GM18907 (cell line): Measurements from ENCODE around the gene ARPIN.
"Not testable (repeated sequence)": the region's sequence is repeated elsewhere in the genome, so short reads cannot be mapped to it uniquely, and the experiment has no call there.

ENCODE experiments used
- ATAC-seq: cut with Tn5 transposase; IDR thresholded peaks from one replicate; pipeline ENCODE4 v1.9.1; 2021; ENCODE audit warnings: mild to moderate bottlenecking, moderate library complexity; ENCODE audit not compliant: unreplicated experiment

Gene ARPIN

DNA sequence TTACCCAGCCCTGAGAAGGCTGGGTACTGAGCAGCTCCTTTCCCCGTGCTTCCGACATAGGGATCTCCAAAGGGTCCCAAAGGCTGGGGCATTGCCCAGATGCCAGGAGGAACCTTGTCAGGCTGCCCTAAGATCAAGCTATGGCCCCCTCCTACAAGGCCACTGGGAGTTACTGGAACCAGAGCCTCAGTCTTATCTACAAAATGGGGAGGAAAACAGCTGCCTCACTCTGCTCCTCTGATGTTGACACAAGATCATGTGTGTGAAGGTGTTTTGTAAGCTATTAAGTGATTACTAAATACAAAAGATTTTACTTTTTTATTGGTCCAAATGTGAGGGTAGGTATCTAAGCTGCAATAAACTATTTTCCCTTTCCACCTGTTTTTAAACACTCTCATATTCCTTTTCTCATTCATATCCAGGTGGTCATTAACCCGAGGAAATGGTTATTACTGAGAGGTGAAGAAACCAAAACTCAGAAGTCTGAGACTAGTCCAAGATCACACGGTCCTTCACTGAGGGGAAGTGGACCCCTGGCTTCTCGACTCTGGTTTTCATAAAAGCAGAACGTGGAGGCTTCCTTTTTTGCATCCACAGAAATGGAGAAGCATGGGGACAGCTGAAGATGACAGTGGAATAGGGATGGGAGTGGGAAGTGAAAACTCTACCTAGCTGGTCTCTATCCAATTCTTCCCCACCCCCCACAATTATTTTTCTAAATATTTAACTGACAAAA lies 1.7 kb downstream of the ARPIN start:
- no peak for ATAC-seq

DNA sequence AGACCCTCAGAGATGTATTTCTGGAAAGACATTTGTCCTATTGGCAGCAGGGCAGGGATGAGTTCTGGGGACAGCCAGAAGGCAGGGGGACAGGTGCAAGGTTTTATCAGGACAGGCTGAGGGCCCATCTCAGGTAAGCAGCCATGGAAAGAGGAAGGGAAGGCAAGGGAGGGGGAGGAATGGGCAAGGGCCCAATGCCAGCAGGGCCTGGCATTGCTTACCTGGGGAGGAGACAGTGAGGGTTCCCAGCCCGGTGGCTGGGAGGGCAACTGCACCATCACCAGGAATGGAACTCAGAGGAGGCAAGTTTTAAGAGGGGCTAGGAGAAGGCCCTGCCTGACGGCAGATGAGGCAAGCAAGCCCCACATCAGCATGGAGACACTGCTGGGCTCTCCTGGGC lies 3.1 kb downstream of the ARPIN start:
- no peak for ATAC-seq

DNA sequence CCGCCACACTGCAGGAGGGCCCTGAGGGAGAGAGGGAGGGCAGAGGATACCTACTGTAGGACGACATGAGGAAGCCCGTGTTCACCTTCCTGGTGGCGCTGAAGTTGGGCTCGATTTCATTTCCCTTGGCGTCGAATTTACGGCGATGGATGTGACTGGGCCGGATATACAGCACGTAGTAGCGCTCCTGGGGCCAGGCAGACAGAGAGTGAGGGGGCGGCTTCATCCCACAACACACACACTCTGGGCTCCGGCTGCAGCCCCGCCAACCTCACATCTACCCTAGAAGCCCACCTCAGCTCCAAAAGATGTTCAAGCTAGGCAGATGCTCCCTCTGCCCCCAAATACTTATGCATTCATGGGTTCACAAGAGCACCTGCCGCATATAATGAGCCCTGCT lies 4.5 kb downstream of the ARPIN start:
- no peak for ATAC-seq

DNA sequence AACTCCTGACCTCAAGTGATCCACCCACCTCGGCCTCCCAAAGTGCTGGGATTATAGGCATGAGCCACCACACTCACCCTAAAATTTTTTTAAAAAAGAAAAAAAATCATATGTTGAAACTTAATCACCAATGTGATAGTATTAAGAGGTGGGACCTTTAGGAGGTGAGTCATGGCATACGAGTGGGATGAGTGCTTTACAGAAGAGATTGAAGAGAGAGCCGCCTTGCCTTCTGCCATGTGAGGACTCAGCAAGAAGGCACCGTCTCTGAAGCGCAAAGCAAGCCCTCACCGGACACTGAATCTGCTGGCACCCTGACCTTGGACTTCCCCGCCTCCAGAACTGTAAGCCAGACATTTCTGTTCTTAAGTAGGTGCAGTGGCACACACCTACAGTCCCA lies 5.5 kb downstream of the ARPIN start:
- no peak for ATAC-seq

DNA sequence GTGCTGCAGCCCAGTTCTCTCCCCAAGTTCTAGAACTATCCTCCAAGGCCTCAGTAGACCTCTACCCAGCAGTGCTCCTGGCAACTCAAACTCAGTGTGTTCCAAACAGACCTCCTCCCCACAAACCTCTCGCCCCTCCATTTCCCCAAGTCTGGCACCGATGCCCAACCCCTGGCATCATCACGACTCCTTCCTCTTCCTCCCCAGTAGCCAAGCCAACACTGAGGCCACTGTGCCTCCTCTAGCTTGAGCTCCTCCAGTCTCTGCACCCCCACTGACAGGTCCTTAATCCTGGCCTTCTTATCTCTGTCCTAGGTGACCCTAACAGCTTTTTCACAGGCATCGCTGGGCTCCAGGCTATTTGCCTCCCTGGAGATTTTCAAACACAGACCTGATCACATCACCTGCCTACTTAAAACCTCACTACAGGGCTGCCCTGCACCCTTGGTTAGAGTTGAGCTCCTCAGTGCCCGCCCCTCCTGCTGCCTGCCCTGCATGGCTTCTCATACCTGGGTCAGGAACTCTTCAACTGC lies 6.8 kb downstream of the ARPIN start:
- no peak for ATAC-seq

DNA sequence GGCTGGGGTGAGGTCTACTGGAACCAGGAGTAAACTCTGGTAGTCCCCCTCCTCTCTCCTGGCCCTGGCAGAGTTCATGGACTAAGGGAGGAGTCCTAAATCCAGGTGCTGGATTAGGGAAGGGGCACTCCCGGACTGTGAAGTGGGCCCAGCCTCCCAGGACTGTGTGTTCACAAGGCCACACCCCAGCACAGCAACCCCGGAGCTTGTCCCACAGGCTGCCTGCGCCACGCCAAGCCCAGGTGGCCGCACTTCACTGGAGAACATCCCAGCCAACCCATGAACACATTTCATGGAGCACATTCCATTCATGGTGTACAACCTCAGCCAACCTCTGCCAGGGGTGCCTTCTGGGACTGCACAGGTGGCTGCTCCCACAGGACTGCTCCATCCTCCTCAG lies 8.2 kb downstream of the ARPIN start:
- no peak for ATAC-seq

DNA sequence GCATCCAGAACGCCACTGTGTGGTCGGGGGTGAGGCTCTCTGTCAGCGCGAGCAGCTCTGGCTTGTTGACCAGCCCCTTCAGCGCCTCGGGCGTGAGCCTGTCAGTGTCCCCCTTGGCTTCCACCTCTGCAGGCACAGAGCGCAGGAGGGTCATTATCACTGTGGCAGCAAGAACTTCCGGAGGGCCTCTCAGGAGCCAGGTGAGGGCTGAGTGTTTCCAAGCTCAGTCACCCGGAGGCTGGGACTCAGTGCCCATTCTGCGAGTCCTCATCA lies 9.0 kb downstream of the ARPIN start:
- no peak for ATAC-seq

DNA sequence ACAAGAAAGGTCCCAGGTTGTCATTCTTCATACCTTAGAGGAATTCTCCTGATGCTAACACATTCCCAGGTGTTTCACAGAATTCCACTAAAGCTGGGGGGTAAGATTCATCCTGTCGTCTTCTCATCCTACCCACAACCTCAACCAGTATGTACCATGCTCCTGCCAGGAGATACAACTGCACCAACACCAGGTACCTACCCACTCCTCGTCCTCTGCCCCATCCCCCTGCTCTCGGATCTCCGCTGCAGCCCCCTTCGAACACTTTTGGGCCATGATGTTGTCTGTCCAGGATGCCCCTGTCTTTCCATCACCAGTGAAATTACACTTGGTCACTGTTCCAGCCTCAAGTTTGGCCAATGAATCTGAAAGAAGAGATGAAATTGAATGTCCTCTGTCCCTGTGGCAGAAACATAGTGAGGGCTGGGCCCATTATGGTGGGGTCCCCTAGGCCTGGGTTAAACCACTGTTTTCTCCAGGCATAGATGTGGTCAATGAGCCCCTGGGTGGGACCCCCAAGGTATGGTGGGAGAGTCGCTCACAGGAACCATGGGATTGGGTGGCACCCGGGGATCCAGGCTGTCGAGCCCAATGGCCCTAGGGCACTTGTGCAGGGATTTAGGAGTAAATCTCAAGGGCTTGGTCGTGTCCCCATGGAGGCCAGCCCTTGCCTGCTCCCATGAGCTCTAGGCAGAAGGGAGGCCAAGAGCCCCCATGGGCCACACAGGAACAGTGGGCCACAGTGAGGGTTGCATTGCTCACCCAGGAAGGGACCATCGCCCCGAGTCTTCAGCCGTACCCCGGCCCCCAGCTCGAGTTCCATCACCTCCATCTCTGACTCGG lies 9.5 kb downstream of the ARPIN start:
- ATAC-seq, result no peak

DNA sequence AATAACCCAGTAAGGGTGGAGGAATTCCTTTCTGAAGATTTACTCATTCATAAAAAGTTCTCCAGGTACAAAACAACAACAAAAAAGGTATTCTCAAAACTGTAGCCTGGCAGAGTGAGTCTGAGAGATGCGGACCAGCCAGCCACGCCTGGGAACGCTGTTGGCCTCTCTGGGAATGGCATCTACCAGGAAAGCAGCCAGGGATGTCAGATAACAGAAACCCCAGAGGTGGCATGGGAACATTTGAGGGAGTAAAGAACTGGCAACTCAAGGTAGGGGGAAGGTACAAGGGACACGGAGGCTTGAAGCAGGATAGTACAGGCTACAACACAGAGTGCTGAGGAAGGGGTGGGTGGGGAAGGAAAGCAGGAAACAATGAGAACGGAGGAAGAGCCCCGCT lies 11.9 kb downstream of the ARPIN start:
- ATAC-seq, result no peak

DNA sequence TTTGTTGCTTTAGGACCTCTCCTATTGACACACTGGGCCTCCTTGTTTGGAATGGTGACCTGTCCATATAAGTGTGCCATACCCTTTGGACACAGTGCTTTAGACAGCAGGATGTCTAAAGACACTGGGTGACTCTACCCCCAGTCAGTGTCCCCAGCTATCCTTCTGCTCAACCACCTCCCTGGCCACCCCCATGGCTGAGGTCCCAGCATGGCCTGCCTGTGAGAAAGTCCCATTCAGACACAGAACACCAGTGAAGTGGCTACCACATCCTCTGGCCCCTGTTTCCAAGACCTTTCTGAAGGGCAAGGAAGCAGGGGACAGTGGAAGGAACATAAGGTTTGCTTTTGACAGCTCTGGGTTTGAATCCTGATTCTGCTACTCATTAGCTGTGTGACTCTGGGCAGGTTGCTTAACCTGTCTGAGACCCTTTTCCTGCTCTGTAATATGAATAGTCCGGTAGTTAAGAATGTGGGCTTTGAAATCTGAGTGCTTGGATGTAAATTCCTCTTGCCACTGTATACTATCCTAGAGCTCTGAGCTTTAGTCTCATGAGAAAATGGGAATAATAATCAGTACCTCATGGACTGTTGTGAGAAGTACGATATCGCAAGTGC lies 12.7 kb downstream of the ARPIN start:
- ATAC-seq, result no peak

DNA sequence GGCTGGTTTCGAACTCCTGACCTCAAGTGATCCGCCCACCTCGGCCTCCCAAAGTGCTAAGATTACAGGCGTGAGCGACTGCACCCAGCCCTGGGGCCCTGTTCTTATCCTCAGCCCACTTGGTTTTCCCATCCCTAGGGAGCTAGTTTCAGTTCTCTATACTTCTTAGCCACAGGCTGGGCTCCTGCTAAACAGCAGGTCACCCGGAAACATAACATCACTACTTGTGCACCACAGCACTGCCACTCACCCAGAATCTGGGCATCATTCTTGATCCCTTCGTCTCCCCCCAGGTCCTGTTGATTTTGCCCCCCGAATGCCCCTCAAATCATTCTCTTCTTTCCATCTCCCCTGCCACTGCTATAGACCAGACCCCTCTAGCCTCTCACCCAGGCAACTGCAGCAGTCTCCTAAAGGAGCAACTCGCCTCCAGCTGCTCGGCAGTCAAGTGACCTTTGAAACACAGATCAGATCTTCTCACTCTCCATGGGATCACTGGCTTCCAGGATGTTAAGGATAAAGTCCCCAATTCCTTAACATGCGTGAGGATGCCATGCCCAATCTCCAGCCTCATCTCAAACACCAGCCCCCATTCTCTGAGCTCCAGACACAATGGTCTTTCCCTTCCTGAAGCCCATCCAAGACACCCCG lies 13.3 kb downstream of the ARPIN start:
- no peak for ATAC-seq

DNA sequence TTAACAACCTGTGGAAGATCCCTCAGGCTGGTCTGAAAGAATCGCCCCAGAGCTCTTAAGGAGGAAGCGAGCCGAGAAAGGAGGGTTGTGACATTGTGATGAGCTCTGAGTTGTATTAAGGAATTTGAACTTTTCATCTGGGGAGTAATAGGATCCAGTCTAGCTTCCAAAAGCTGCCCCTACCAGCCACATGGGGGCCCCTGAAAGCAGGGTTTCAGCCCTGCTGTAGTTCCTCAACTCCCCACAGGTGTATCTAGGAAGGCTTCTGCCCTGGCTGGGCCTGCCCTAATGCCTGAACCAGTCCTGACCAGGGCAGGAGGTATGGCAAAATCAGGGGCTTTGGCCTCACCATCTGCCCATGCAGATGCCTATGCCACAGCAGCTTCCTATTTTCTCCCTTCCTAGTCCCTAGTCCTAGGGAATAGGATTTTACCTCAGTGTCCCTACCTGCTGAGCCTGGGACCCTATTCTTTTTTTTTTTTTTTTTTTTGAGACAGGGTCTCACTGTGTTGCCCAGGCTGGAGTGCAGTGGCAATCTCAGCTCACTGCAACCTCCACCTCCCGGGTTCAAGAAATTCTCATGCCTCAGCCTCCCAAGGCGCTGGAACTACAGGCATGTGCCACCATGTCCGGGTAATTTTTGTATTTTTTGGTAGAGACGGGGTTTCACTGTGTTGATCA lies 14.0 kb downstream of the ARPIN start:
- peak; percentile 52 for ATAC-seq

DNA sequence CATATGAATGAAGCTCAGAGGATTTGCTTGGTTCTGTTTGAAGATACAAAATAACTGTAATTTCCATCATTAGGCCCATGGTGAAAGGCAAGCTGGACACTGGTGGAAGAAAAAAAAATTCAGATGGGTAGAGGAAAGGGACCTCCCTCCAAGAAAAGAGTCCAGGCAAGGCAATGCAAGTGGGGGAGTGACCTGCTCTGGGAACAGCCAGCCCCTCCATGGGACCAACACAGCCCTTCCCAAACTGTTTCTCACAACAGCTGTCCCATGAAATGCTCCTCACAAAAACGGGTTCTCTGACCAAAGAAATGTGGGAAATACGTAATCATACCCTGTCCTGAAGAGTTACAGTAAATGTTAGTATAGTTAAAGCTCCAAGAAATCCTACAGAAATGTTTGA lies 14.6 kb downstream of the ARPIN start:
- ATAC-seq, result no peak

DNA sequence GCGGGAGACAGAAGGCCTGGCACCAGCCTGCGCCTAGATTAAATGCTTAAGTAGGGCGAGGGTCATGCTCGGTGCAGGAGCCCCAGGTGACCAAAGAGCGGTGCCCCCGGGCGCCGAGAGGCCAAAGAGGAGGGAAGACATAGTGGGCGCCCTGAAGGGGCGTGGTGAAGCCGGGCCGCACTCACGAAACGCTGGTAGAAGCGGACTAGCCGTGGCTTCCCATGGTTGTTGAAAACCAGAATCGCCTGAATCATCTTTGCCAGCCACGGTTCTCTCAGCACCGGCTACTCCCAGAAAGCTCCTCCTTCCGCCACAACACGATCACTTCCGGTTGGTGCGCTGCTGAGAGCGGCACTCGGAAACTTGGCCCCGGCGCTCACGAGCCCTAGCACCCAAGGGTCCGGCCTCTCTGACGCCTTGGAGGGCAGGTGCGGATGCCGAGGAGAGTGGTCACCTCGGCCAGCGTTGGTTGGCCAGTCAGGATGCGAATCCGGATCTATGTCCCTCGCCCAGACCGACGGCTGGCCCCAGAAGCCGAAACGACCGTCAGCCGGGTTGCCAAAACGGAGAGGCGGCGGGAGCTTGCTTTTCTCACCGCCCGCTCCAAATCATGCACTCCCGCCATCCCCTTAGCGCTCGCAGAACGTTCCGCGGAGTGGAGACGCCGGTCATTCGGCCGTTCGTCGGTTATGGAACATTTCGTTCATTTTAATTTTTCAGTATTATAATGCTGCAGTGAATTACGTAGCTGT lies 18.9 kb downstream of the ARPIN start, which contains the start of gene AP3S2:
AP3S2 (minus strand) TSS at position 299 of the 752 bp plus-strand sequence; CDS start at position 254, 45 bp downstream.
- ATAC-seq, result peak; percentile 94

DNA sequence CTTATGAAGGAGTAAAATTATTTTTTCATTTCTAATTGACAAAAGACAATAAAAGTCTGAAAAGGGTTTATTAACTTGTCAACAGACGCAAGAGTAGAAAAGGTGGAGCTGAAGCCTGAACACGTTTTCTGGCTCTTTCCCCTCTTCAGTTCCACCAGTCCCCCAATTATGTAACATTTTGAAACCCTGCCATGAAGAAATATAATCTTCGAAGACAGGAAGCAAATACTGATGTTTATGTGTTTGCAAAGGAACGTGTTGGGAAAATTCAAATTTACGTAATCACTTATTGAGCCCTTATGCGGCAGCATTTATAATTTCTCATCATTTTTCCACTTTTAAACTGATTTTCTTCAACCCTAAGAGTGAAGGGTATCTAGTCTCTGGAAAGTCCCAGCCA lies 19.7 kb downstream of the ARPIN start:
- ATAC-seq, result no peak

DNA sequence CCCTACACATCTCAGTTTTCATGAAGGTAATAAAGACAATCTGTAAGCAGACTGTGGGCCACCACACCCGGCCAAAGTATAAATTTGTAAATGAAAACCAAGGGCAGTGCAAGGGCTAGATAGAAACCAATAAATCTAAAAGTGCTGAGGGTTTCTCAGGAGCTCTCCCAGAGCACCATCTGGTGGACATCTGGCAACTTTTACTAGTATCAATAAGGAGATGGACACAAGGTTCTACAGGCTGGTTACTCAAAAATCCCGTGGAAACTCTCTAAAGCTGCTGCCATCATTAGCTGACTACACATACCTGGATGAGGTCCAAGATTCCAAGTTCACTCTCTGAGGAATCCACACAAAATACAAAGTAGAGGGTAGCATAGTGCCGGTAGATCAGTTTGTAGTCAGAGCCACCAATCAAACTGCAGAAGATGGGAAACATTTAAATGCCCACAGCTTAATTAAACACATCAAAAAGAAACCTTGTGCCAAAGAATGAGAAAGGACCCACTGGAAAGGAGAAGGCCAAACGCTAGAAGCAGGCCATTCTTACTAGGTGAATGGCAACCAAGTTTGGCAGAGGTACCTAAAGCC lies 24.4 kb downstream of the ARPIN start:
- ATAC-seq, result no peak

DNA sequence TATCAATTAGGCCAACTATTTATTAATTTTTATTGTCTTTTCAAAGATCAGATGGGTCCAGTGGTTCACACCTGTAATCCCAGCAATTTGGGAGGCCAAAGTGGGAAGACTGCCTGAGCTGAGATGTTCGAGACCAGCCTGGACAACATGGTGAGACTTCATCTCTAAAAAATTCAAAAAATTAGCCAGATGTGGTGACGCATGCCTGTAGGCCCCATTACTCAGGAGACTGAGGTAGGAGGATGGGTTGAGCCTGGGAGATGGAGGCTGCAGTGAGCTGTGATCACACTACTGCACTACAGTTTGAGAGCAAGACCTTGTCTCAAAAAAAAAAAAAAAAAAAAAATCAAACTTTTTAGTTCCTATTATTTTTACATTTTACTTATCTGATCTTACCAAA lies 27.1 kb downstream of the ARPIN start:
- ATAC-seq, result no peak

DNA sequence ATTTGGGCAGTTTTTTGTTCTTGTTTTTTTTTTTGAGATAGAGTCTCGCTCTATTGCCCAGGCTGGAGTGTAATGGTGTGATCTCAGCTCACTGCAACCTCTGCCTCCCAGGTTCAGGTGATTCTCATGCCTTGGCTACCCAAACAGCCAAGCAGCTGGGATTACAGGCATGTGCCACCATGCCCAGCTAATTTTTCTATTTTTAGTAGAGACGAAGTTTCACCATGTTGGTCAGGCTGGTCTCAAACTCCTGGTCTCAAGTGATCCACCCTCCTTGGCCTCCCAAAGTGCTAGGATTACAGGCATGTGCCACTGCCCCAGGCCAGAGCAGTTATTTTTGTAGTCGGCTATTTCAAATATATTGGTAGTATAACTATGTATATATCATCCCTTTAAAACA lies 27.6 kb downstream of the ARPIN start:
- ATAC-seq, result not testable (repeated sequence)

DNA sequence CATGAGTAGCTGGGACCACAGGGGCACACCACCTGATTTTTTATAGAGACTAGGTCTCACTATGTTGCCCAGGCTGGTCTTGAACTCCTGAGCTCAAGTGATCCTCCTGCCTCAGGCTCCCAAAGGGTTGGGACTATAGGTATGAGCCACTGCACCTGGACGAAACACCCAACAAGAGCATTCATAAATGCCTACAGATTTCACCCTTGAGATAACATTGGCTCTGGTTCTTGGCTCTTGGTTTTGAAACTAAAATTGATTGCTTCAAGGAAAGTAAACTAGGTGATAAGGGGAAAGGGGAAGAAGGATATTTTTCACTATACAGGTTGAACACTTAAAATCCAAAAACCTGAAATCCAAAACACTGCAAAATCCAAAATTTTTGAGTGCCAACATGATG lies 29.2 kb downstream of the ARPIN start:
- ATAC-seq, result no peak

DNA sequence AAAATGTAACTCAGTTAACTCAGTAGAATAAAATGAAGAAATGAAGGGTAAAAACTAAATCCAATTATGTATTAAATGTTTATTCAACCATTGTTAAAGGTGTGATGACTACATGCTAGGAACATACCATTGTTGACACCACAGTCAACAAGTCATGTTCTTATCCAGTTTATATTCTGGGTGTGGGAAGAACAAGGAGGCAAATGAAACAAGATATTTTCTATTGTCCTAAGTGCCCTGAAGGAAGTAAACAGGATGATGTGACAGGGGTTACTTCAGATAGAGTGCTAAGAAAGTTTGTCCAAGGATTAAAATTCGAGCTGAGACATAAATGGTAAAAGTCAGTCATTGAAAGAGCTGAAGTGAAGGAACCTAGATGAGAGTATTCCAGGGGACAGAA lies 32.0 kb downstream of the ARPIN start:
- no peak for ATAC-seq
